Peyer's patch (tissue), 4 donors: ENCODE results near the gene GPR52.

Experiments used
- CTCF ChIP-seq, 6 experiments: fragments of 450-650 bp in 4 of 6; fragments of 200-600 bp in 2 of 6; sonication (generic) in 1 of 6; IDR thresholded peaks; one replicate each; pipeline ENCODE4 v1.5.1; 2017 to 2019; ENCODE audit warnings: antibody characterized with exemption in 6 of 6, mild to moderate bottlenecking in 3 of 6, moderate library complexity in 1 of 6
- POLR2A ChIP-seq, 2 donors: fragments of 450-650 bp; IDR thresholded peaks; one replicate each; pipeline ENCODE4 v1.5.1; 2017; ENCODE audit warnings: antibody characterized with exemption in 2 of 2, mild to moderate bottlenecking in 2 of 2, moderate library complexity in 2 of 2

- TF ChIP-seq CTCF (IDR thresholded peaks at IDR 0.05) (no peak), POLR2A (IDR thresholded peaks at IDR 0.05) (no peak)
Measured at GRCh38 chr1:174398246-174398645, 49.5 kb upstream of the GPR52 start.
